NOMO-1 treated with dmso at 0.1 percent for 144 hours (cell line): ENCODE measurements around the gene SF3B3.
A peak's percentile ranks its signal among the peaks of the same experiment; 100 is the strongest.
"Not testable (repeated sequence)": the region's sequence is repeated elsewhere in the genome, so short reads cannot be mapped to it uniquely, and the experiment has no call there.

Experiments
- DNase-seq: peaks from one replicate; lab custom pipeline; 2025; ENCODE audit not compliant: unreplicated experiment; lab: John Stamatoyannopoulos, UW

The SF3B3 gene

GRCh38 chr16:70510216-70510615, 13.4 kb upstream of the SF3B3 start:
- no peak for DNase-seq

GRCh38 chr16:70511833-70512232, 11.8 kb upstream of the SF3B3 start:
- DNase-seq, result no peak

- DNase-seq, result no peak
These were observed 11.2 kb upstream of the SF3B3 start for GRCh38 chr16:70512456-70512855.

- DNase-seq, result peak; percentile 52
These were observed 2.9 kb upstream of the SF3B3 start for GRCh38 chr16:70520612-70521297.

- DNase-seq, result peak; percentile 45
These were observed 1.2 kb upstream of the SF3B3 start for GRCh38 chr16:70522216-70523075.

GRCh38 chr16:70523076-70523742, 407 bp upstream of the SF3B3 start, which contains the start of gene COG4:
Gene COG4, minus strand, starts transcription at chr16:70523554. Its CDS starts 11 bp downstream, at chr16:70523543.
- DNase-seq, result peak; percentile 83

GRCh38 chr16:70524399-70524825, 796 bp downstream of the SF3B3 start:
- not testable (repeated sequence) for DNase-seq

GRCh38 chr16:70526403-70526802, 2.8 kb downstream of the SF3B3 start:
- DNase-seq, result no peak

- DNase-seq, result no peak
These were observed 3.8 kb downstream of the SF3B3 start for GRCh38 chr16:70527315-70527996.

GRCh38 chr16:70529051-70529777, 5.6 kb downstream of the SF3B3 start:
- no peak for DNase-seq

- DNase-seq, result not testable (repeated sequence)
These were observed 6.3 kb downstream of the SF3B3 start for GRCh38 chr16:70529954-70530353.

GRCh38 chr16:70534971-70535370, 11.4 kb downstream of the SF3B3 start:
- DNase-seq, result no peak

GRCh38 chr16:70540994-70541393, 17.4 kb downstream of the SF3B3 start:
- no peak for DNase-seq

GRCh38 chr16:70544548-70544947, 20.9 kb downstream of the SF3B3 start:
- no peak for DNase-seq

GRCh38 chr16:70548936-70549335, 25.3 kb downstream of the SF3B3 start:
- DNase-seq, result no peak

- DNase-seq, result no peak
These were observed 26.5 kb downstream of the SF3B3 start for GRCh38 chr16:70550082-70550481.

- DNase-seq, result no peak
These were observed 28.2 kb downstream of the SF3B3 start for GRCh38 chr16:70551788-70552187.

- DNase-seq, result no peak
These were observed 29.1 kb downstream of the SF3B3 start for GRCh38 chr16:70552675-70553074.

- DNase-seq, result no peak
These were observed 30.0 kb downstream of the SF3B3 start for GRCh38 chr16:70553645-70554044.

- no peak for DNase-seq
These were observed 32.4 kb downstream of the SF3B3 start for GRCh38 chr16:70556063-70556462.
